Hypothalamus (tissue), 51 donors: Measurements from ENCODE around the gene BTBD3.

ENCODE experiments used
- DNase-seq, 51 donors: peaks; one replicate each; lab custom pipeline; 2025; lab: John Stamatoyannopoulos, UW

BTBD3 gene

DNA sequence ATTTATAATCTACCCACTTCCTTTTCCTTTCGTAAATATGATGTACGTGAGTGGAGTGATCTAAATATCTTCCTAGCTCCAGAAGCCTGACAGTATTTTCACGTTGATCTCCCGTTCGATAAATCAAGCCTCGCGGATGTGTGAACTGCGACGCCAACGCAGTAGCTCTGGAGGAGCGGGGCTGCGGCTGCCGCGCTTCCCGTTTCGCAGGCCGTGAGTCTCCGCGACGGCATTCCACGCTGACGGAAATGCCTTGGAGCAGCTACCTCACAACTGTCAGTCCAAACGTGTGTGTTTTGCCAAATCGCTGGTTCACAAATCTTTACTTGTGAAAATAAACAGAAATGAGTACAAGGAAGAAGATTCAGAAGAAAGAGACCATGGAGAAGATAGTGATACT lies 41.2 kb downstream of the BTBD3 start:
- DNase-seq: no peak

DNA sequence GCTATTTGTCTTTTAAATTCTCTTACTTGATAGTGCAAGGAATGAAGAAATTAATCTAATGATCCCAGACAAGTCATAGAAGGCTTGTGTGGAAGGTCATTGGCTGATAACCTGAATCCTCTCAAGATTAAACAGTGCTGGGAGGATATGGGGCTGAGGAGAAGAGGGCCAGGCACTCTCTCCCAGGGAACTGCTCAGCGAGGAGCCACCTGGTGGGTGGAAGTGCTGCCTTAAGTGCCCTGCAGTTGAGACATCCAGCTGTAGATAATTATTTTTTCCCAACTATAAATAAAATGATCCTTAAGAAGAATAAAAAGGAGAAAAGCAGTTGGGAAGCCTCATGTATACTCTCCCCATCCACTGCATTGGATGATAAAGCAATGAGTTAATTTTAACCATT lies 47.9 kb downstream of the BTBD3 start:
- DNase-seq: no peak

DNA sequence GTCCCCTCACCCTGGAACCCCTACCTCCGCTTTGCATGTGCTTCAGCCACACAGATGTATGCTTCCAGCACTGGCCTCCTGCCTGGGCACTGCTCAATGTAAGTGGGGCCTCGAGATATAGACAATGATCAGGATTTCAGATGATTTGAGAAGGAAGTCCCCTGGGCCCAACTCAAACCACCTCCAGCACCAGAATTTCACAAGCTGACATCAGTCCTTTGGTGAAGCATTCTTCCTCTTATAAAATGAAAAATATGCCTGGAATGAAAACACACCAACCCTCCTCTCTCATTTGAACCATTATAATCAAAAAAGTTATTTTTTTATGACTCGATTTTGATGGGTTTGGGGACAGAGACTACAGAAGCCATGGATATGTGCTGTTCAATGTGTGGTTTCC lies 48.5 kb downstream of the BTBD3 start:
- no peak for DNase-seq

DNA sequence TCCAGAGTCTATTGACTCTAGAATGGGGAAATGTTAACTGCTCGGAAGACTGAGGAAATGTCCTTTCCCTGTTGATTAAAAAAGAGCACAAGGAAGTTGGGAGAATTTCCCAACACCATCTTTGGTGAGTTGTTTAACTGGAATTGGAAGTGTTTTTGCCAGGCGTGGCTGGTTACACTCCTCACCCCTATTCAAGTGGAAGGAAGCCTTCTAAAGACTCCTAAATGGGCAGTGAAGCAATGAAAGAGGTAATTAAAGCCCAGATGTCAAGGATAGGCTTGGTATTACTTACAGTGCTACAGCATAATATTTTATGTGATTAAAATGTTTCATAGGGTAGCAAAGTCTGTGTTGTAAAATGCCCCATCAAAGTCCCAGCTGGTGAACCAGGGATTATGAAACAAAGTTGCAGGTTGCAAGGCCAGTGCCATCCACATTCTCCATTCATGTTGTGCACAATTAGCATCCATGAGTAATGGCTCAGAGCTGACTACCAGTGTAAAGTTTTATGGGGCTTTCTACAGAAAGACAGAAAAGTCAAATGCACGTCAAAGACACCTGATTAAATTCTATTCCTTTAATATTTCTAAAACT lies 52.6 kb downstream of the BTBD3 start:
- no peak for DNase-seq

DNA sequence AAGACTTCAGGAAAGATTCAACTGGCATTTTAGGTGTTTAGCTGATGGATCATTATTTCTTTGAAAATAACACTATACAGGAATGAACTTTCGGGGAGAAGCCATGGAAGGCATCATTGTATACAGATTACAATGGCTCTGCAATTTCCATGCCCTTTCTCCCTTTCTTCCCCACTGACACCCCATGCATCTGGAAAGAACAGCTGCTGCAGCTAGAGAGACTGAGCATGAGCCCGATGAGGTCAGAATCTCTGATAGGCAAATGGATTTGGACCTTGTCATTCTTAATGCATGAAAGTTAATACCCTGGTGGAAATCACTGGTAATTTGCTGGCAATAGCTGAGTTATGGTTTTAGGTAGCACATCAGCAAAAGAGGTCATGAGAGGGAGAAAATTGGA lies 54.8 kb downstream of the BTBD3 start:
- peak in 13 of 51 donors; percentile 6 to 60 (median 25) for DNase-seq
